K562 (cell line): ENCODE data around the gene TP53I13. TPM values are rescaled to one million over a fixed set of nuclear protein-coding genes. Genes with fewer than 3 reads are reported as not detected.

ENCODE experiments used
- C11orf30 ChIP-seq: fragments of 450-650 bp; IDR thresholded peaks from 2 replicates; pipeline ENCODE4 v1.6.1; 2016; ENCODE audit warnings: low read depth, mild to moderate bottlenecking
- COPS2 ChIP-seq: fragments of 450-650 bp; conservative IDR thresholded peaks from 2 replicates; pipeline ENCODE4 v1.6.1; 2016; ENCODE audit warnings: mild to moderate bottlenecking, moderate library complexity
- CUX1 ChIP-seq: fragments of 200-800 bp; sonication (Bioruptor generic); IDR thresholded peaks from 2 replicates; pipeline ENCODE4 v1.6.1; 2016; ENCODE audit warnings: missing genetic modification characterization, missing compliant biosample characterization
- DMBX1 ChIP-seq: fragments of 250-450 bp; sonication (Bioruptor Pico); IDR thresholded peaks from 2 replicates; pipeline ENCODE4 v1.8.0; 2022; ENCODE audit warnings: inconsistent platforms, mild to moderate bottlenecking, moderate library complexity, borderline replicate concordance
- EP400 ChIP-seq: fragments of 450-650 bp; IDR thresholded peaks from 2 replicates; pipeline ENCODE4 v1.6.1; 2017; ENCODE audit warnings: antibody characterized with exemption, mild to moderate bottlenecking, moderate library complexity
- FOXA1 ChIP-seq: fragments of 450-650 bp; IDR thresholded peaks from 2 replicates; pipeline ENCODE4 v1.6.1; 2016; ENCODE audit warnings: mild to moderate bottlenecking, borderline replicate concordance
- FOXJ3 ChIP-seq: sonication (generic); formaldehyde crosslinking; IDR thresholded peaks from 2 replicates; pipeline ENCODE4 v1.4.0; 2020; ENCODE audit warnings: mild to moderate bottlenecking, missing genetic modification reagents
- MECOM ChIP-seq: fragments of 250-450 bp; sonication (Bioruptor Pico); IDR thresholded peaks from 2 replicates; pipeline ENCODE4 v1.8.0; 2022; ENCODE audit warnings: inconsistent platforms
- NELFE ChIP-seq: IDR thresholded peaks from 2 replicates; pipeline ENCODE4 v1.6.1; 2011; ENCODE audit warnings: mild to moderate bottlenecking; ENCODE audit not compliant: insufficient read depth, insufficient read length
- NR2F6 ChIP-seq: fragments of 450-650 bp; formaldehyde crosslinking; IDR thresholded peaks from 2 replicates; pipeline ENCODE4 v1.4.0; 2020; ENCODE audit warnings: mild to moderate bottlenecking
- PKNOX1 ChIP-seq: fragments of 450-650 bp; IDR thresholded peaks from 2 replicates; pipeline ENCODE4 v1.6.1; 2016
- RFX7 ChIP-seq: fragments of 250-450 bp; sonication (Bioruptor Pico); IDR thresholded peaks from 2 replicates; pipeline ENCODE4 v1.5.1; 2021; ENCODE audit warnings: mild to moderate bottlenecking
- RNF2 ChIP-seq: sonication (generic); IDR thresholded peaks from 2 replicates; pipeline ENCODE4 v1.6.1; 2016
- TSC22D4 ChIP-seq: fragments of 450-650 bp; IDR thresholded peaks from 2 replicates; pipeline ENCODE4 v1.6.1; 2016; ENCODE audit warnings: missing genetic modification characterization, missing biosample characterization, control low read depth
- VEZF1 ChIP-seq: fragments of 200-800 bp; sonication (Bioruptor generic); IDR thresholded peaks from 2 replicates; pipeline ENCODE4 v1.6.1; 2017; ENCODE audit warnings: missing genetic modification characterization, missing compliant biosample characterization
- ZFPM2 ChIP-seq: fragments of 250-450 bp; sonication (Bioruptor Pico); IDR thresholded peaks from 2 replicates; pipeline ENCODE4 v1.5.1; 2022; ENCODE audit warnings: mild to moderate bottlenecking
- ZNF280A ChIP-seq: fragments of 450-650 bp; IDR thresholded peaks from 2 replicates; pipeline ENCODE4 v1.6.1; 2018; ENCODE audit warnings: mild to moderate bottlenecking, low read depth; ENCODE audit not compliant: partially characterized antibody
- ZNF586 ChIP-seq: fragments of 450-650 bp; formaldehyde crosslinking; conservative IDR thresholded peaks from 2 replicates; pipeline ENCODE4 v1.4.0; 2020; ENCODE audit warnings: mild to moderate bottlenecking, moderate library complexity
- ZNF717 ChIP-seq: fragments of 250-450 bp; sonication (Bioruptor Pico); IDR thresholded peaks from 2 replicates; pipeline ENCODE4 v1.5.0; 2021
- polyA plus RNA-seq, 8 experiments: library from polyadenylated mRNA; depleted of rRNA in 4 of 8; stranded (reverse) in 5 of 8; unstranded in 3 of 8; fragments of >200 nt; fragmentation: Nextera tagmentation in 2 of 8; fragmentation: Illumina TruSeq in 1 of 8; extraction: Ambion mirVana in 2 of 8; extraction: Trizol in 1 of 8; gene quantifications; 2 replicates each; pipeline versions ENCODE4 v1.2.1 to v1.2.3, GENCODE V29; 2011 to 2014; ENCODE audit warnings: inconsistent platforms in 1 of 8, missing spikeins in 1 of 8
- total RNA-seq, 7 experiments: library from RNA; depleted of rRNA in 6 of 7; stranded (reverse); fragments of >200 nt in 6 of 7; fragmentation: Illumina TruSeq in 2 of 7; extraction: Trizol in 2 of 7; gene quantifications; 2 replicates each; pipeline versions ENCODE4 v1.2.1 to v1.2.3, GENCODE V29; 2011 to 2021; ENCODE audit warnings: low replicate concordance in 1 of 7

Gene TP53I13
- total and polyA plus RNA-seq, 9 of the 15 experiments (the other 6 are each of a cell fraction or from before 2014, with no cell fraction given): 0.08 to 28.3 (median 9.1) TPM

- TF ChIP-seq ZNF717 (CRISPR knock-in tag) (no peak), PKNOX1 (peak; percentile 65), DMBX1 (CRISPR knock-in tag) (no peak), RNF2 (0 out of 2 replicates have a peak, but pooled peaks have one; percentile 33), FOXA1 (no peak), NR2F6 (no peak), ZNF586 (CRISPR knock-in tag) (no peak), VEZF1 (CRISPR knock-in tag) (no peak), FOXJ3 (CRISPR knock-in tag) (no peak), CUX1 (no peak), ZFPM2 (CRISPR knock-in tag) (no peak), COPS2 (no peak), ZNF280A (no peak), RFX7 (CRISPR knock-in tag) (no peak), TSC22D4 (tag) (no peak), MECOM (CRISPR knock-in tag) (0 out of 2 replicates have a peak, but pooled peaks have one; percentile 33), EP400 (no peak), NELFE (no peak), C11orf30 (peak; percentile 76)
Observed at GRCh38 chr17:29557085-29557738, 11.3 kb upstream of the TP53I13 start (continued).
